ENCODE data around the gene CCDC85C.

DNA sequence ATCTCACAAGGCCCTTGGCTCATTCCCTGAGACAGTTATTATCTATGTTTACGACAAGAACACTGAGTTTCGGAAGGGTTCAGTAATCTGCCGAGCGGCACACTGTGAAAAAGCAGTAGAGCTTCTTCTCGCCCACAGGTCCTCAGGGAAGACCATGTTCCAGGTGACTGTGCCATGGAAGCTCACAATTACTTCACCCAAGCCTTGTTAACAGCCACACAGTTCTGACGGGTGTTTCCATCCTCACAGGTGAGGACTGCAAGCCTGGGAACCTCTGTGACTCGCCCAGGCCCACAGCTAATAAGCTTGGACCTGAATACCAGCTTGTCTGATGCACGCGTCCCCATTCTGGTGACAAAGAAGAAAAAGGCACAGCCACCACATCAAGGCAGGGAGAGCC, 138.7 kb downstream of the CCDC85C start:
- TF ChIP-seq, protein P1, sequence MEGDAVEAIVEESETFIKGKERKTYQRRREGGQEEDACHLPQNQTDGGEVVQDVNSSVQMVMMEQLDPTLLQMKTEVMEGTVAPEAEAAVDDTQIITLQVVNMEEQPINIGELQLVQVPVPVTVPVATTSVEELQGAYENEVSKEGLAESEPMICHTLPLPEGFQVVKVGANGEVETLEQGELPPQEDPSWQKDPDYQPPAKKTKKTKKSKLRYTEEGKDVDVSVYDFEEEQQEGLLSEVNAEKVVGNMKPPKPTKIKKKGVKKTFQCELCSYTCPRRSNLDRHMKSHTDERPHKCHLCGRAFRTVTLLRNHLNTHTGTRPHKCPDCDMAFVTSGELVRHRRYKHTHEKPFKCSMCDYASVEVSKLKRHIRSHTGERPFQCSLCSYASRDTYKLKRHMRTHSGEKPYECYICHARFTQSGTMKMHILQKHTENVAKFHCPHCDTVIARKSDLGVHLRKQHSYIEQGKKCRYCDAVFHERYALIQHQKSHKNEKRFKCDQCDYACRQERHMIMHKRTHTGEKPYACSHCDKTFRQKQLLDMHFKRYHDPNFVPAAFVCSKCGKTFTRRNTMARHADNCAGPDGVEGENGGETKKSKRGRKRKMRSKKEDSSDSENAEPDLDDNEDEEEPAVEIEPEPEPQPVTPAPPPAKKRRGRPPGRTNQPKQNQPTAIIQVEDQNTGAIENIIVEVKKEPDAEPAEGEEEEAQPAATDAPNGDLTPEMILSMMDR (IDR thresholded peaks at IDR 0.05 in 8 of 11, conservative IDR thresholded peaks at IDR 0.05 in 3 of 11): no peak
- TF ChIP-seq POLR2A (IDR thresholded peaks at IDR 0.05) (no peak), POLR2AphosphoS5 (IDR thresholded peaks at IDR 0.05) (no peak)

All from spleen (tissue), 7 donors.